H1 (cell line): ENCODE data around the gene STH. TPM values are rescaled to one million over a fixed set of nuclear protein-coding genes. Genes with fewer than 3 reads are reported as not detected.

ENCODE experiments used
- CTCF ChIA-PET: fragments of 300-600 bp; sonication (Branson Sonifier 250); formaldehyde crosslinking; loops from one replicate; lab custom pipeline; 2021; ENCODE audit not compliant: partially characterized antibody; lab: Charles Lee
- POLR2A ChIA-PET: fragments of 300-600 bp; sonication (Branson Sonifier 250); formaldehyde crosslinking; loops from one replicate; lab custom pipeline; 2021; ENCODE audit warnings: inconsistent platforms; ENCODE audit not compliant: partially characterized antibody; lab: Charles Lee
- DNase-seq, 2 experiments: peaks; one replicate each; pipeline versions ENCODE4 v3.0.0 to v3.0.0-alpha.2; 2010 to 2022; ENCODE audit warnings: low spot score in 2 of 2, low read depth in 1 of 2, mixed read lengths in 1 of 2
- FAIRE-seq: peaks from 2 replicates; lab custom pipeline; 2011; peaks lifted over from hg19 to GRCh38; lab: Jason Lieb, UNC
- H2AFZ ChIP-seq: 2 replicates; pipeline ENCODE4 v1.8.1; 2012; ENCODE audit warnings: low read length, inconsistent platforms
- H2AK5ac ChIP-seq: 2 replicates; pipeline ENCODE4 v1.6.1; 2013; ENCODE audit warnings: low read depth, low read length
- H2BK120ac ChIP-seq: replicated peaks from 2 replicates; pipeline ENCODE3; 2013; ENCODE audit warnings: low read depth, low read length, inconsistent platforms
- H2BK12ac ChIP-seq: 2 replicates; pipeline ENCODE4 v1.6.1; 2013; ENCODE audit warnings: low read depth, low read length
- H2BK15ac ChIP-seq: 2 replicates; pipeline ENCODE4 v1.6.1; 2013; ENCODE audit warnings: low read length
- H2BK20ac ChIP-seq: 2 replicates; pipeline ENCODE4 v1.6.1; 2013; ENCODE audit warnings: low read length
- H2BK5ac ChIP-seq: 2 replicates; pipeline ENCODE4 v1.6.1; 2013; ENCODE audit warnings: low read depth, low read length
- H3K14ac ChIP-seq: 2 replicates; pipeline ENCODE4 v1.6.1; 2013; ENCODE audit warnings: inconsistent platforms; ENCODE audit not compliant: insufficient read length
- H3K18ac ChIP-seq: 2 replicates; pipeline ENCODE4 v1.6.1; 2013; ENCODE audit warnings: low read length; ENCODE audit errors: extremely low read depth
- H3K23ac ChIP-seq: 2 replicates; pipeline ENCODE4 v1.6.1; 2013; ENCODE audit warnings: inconsistent platforms; ENCODE audit not compliant: insufficient read length
- H3K23me2 ChIP-seq: 2 replicates; pipeline ENCODE4 v1.6.1; 2013; ENCODE audit warnings: low read depth, low read length
- H3K27ac ChIP-seq: 2 replicates; pipeline ENCODE4 v1.6.1; 2011; ENCODE audit warnings: low read depth, low read length, inconsistent platforms
- H3K27me3 ChIP-seq, 4 experiments: replicated peaks in 1 of 4; 1 replicate in 1 of 4; 2 replicates in 3 of 4; pipeline versions ENCODE4 v1.6.1 to v1.8.1; 2011 to 2013; ENCODE audit warnings: low read length in 3 of 4, mild to moderate bottlenecking in 3 of 4, inconsistent platforms in 2 of 4, mixed read lengths in 2 of 4, moderate library complexity in 1 of 4; ENCODE audit not compliant: control insufficient read depth in 3 of 4, insufficient read depth in 3 of 4; ENCODE audit errors: extremely low read depth in 1 of 4
- H3K36me3 ChIP-seq, 4 experiments: 2 replicates each; pipeline versions ENCODE4 v1.6.1 to v1.8.1; 2011 to 2013; ENCODE audit warnings: mild to moderate bottlenecking in 4 of 4, low read length in 3 of 4, moderate library complexity in 2 of 4, control low read depth in 1 of 4, inconsistent platforms in 1 of 4; ENCODE audit not compliant: insufficient read depth in 4 of 4, control insufficient read depth in 2 of 4
- H3K4ac ChIP-seq: replicated peaks from 2 replicates; pipeline ENCODE3; 2013; ENCODE audit warnings: low read length, low read depth, mixed read lengths, inconsistent platforms; ENCODE audit not compliant: insufficient read length
- H3K4me1 ChIP-seq, 4 experiments: replicated peaks in 1 of 4; 1 replicate in 1 of 4; 2 replicates in 3 of 4; pipeline versions ENCODE4 v1.6.1 to v1.8.1; 2011 to 2013; ENCODE audit warnings: low read length in 3 of 4, inconsistent platforms in 2 of 4, mixed read lengths in 1 of 4; ENCODE audit not compliant: insufficient read depth in 4 of 4, control insufficient read depth in 3 of 4
- H3K4me2 ChIP-seq, 2 experiments: 2 replicates each; pipeline versions ENCODE4 v1.6.1 to v1.8.1; 2011 to 2013; ENCODE audit warnings: low read depth in 2 of 2, low read length in 2 of 2, control low read depth in 1 of 2, inconsistent platforms in 1 of 2, mild to moderate bottlenecking in 1 of 2; ENCODE audit not compliant: insufficient read depth in 1 of 2
- H3K4me3 ChIP-seq, 4 experiments: fragments of 200-600, 300-600 bp in 1 of 4; sonication (generic), shearing (Covaris generic), sonication (Bioruptor Twin) in 1 of 4; 2 replicates each; pipeline versions ENCODE4 v1.5.1 to v1.8.1; 2011 to 2016; ENCODE audit warnings: low read length in 4 of 4, low read depth in 3 of 4, control low read depth in 2 of 4, inconsistent platforms in 2 of 4, mild to moderate bottlenecking in 2 of 4, mixed read lengths in 1 of 4, moderate library complexity in 1 of 4; ENCODE audit not compliant: insufficient read depth in 2 of 4; ENCODE audit errors: extremely low read depth in 1 of 4
- H3K56ac ChIP-seq: replicated peaks from 2 replicates; pipeline ENCODE3; 2013; ENCODE audit warnings: low read depth, mild to moderate bottlenecking, mixed read lengths, low read length, inconsistent platforms; ENCODE audit not compliant: insufficient read length
- H3K79me1 ChIP-seq: 2 replicates; pipeline ENCODE4 v1.6.1; 2013; ENCODE audit warnings: low read depth, low read length, control low read depth
- H3K79me2 ChIP-seq, 2 experiments: 2 replicates each; pipeline versions ENCODE4 v1.6.1 to v1.8.1; 2012 to 2013; ENCODE audit warnings: low read length in 2 of 2, mild to moderate bottlenecking in 2 of 2, inconsistent platforms in 1 of 2; ENCODE audit not compliant: insufficient read depth in 2 of 2, control insufficient read depth in 1 of 2
- H3K9ac ChIP-seq, 4 experiments: replicated peaks in 1 of 4; 1 replicate in 1 of 4; 2 replicates in 3 of 4; pipeline versions ENCODE4 v1.6.1 to v1.8.1; 2011 to 2013; ENCODE audit warnings: low read depth in 3 of 4, low read length in 3 of 4, control low read depth in 2 of 4, mild to moderate bottlenecking in 2 of 4, moderate library complexity in 2 of 4, inconsistent platforms in 1 of 4; ENCODE audit errors: extremely low read depth in 1 of 4
- H3K9me3 ChIP-seq, 2 experiments: 2 replicates each; pipeline versions ENCODE4 v1.6.1 to v1.8.1; 2012 to 2013; ENCODE audit warnings: mild to moderate bottlenecking in 2 of 2, moderate library complexity in 2 of 2, control low read depth in 1 of 2, inconsistent platforms in 1 of 2, low read depth in 1 of 2, low read length in 1 of 2, mixed read lengths in 1 of 2; ENCODE audit not compliant: insufficient read depth in 2 of 2
- H4K20me1 ChIP-seq, 2 experiments: replicated peaks in 1 of 2; 2 replicates each; pipeline versions ENCODE3 to v1.8.1; 2011 to 2013; ENCODE audit warnings: inconsistent platforms in 2 of 2, low read length in 2 of 2, mild to moderate bottlenecking in 1 of 2; ENCODE audit not compliant: insufficient read depth in 2 of 2, control insufficient read depth in 1 of 2
- H4K5ac ChIP-seq: 2 replicates; pipeline ENCODE4 v1.6.1; 2013; ENCODE audit warnings: low read length, low read depth, mixed read lengths, inconsistent platforms; ENCODE audit not compliant: insufficient read length
- H4K8ac ChIP-seq: 2 replicates; pipeline ENCODE4 v1.8.0; 2013; ENCODE audit warnings: mild to moderate bottlenecking, moderate library complexity, low read length, inconsistent platforms; ENCODE audit not compliant: insufficient read depth; ENCODE audit errors: extremely low read depth
- H4K91ac ChIP-seq: replicated peaks from 2 replicates; pipeline ENCODE3; 2013; ENCODE audit warnings: low read length, mixed read lengths, inconsistent platforms; ENCODE audit not compliant: insufficient read length
- ASH2L ChIP-seq: fragments of 200-600, 300-600 bp; sonication (generic); IDR thresholded peaks from one replicate; pipeline ENCODE4 v1.7.1; 2017; ENCODE audit warnings: low read length
- CHD1 ChIP-seq: IDR thresholded peaks from 2 replicates; pipeline ENCODE4 v1.6.1; 2012; ENCODE audit warnings: low read depth, low read length, improper control_type of control experiment
- CHD2 ChIP-seq: IDR thresholded peaks from 2 replicates; pipeline ENCODE4 v1.6.1; 2012; ENCODE audit warnings: low read length, improper control_type of control experiment
- CTBP2 ChIP-seq: IDR thresholded peaks from 2 replicates; pipeline ENCODE4 v1.7.0; 2011; ENCODE audit warnings: borderline replicate concordance, mild to moderate bottlenecking, moderate library complexity, mixed read lengths, low read length; ENCODE audit not compliant: insufficient read depth, insufficient read length
- EZH2 ChIP-seq: fragments of 200-600 bp; sonication (generic); IDR thresholded peaks from 2 replicates; pipeline ENCODE4 v1.7.1; 2012; ENCODE audit warnings: low read depth, mild to moderate bottlenecking, moderate library complexity, low read length, inconsistent platforms; ENCODE audit not compliant: severe bottlenecking
- GABPA ChIP-seq: IDR thresholded peaks from 2 replicates; pipeline ENCODE4 v1.6.1; 2011; ENCODE audit warnings: mild to moderate bottlenecking, low read length, moderate library complexity, borderline replicate concordance; ENCODE audit not compliant: insufficient read depth
- JUND ChIP-seq: IDR thresholded peaks from 2 replicates; pipeline ENCODE4 v1.6.1; 2011; ENCODE audit warnings: mild to moderate bottlenecking, improper control_type of control experiment, low read length
- NRF1 ChIP-seq: IDR thresholded peaks from 2 replicates; pipeline ENCODE4 v1.6.1; 2011; ENCODE audit warnings: mild to moderate bottlenecking, low read depth, low read length, improper control_type of control experiment
- POLR2A ChIP-seq, 2 experiments: IDR thresholded peaks; 1 replicate in 1 of 2; 2 replicates in 1 of 2; pipeline ENCODE4 v1.6.1; 2011; ENCODE audit warnings: low read depth in 2 of 2, low read length in 2 of 2, mild to moderate bottlenecking in 2 of 2; ENCODE audit errors: control extremely low read depth in 1 of 2
- SP1 ChIP-seq: IDR thresholded peaks from 2 replicates; pipeline ENCODE4 v1.6.1; 2011; ENCODE audit warnings: low read depth, low read length
- SUZ12 ChIP-seq: fragments of 200-600 bp; sonication (generic); IDR thresholded peaks from 2 replicates; pipeline ENCODE4 v1.6.1; 2012; ENCODE audit warnings: mild to moderate bottlenecking, inconsistent platforms, low read length, moderate library complexity, mixed read lengths
- TAF7 ChIP-seq: optimal IDR thresholded peaks from 2 replicates; pipeline ENCODE3; 2011; ENCODE audit warnings: low read depth, mild to moderate bottlenecking, inconsistent platforms, low read length, moderate library complexity, borderline replicate concordance
- TCF12 ChIP-seq: IDR thresholded peaks from 2 replicates; pipeline ENCODE4 v1.6.1; 2011; ENCODE audit warnings: low read depth, mild to moderate bottlenecking, low read length
- WGBS, 2 experiments: shearing (Covaris generic) in 1 of 2; methylation state at CpG; one replicate each; pipeline versions ENCODE4 v1.1.6 to v1.1.7; 2013 to 2015; ENCODE audit warnings: low lambda C conversion rate in 2 of 2, mixed read lengths in 2 of 2, inconsistent platforms in 1 of 2, low coverage in 1 of 2, missing lambda C conversion rate in 1 of 2; ENCODE audit not compliant: insufficient replicate concordance in 2 of 2, insufficient coverage in 1 of 2, insufficient read length in 1 of 2; ENCODE audit errors: extremely low coverage in 1 of 2, missing lambda C conversion rate in 1 of 2; 5-methylcytosine and 5-hydroxymethylcytosine counted together
- polyA plus RNA-seq, 7 experiments: library from polyadenylated mRNA; depleted of rRNA in 3 of 7; stranded (reverse) in 5 of 7; unstranded in 2 of 7; fragments of >200 nt in 5 of 7; fragments of 200-250 nt in 2 of 7; gene quantifications; 1 replicate in 5 of 7; 2 replicates in 1 of 7; 4 replicates in 1 of 7; pipeline versions ENCODE4 v1.2.1 to v1.2.3, GENCODE V29; 2011 to 2013; ENCODE audit warnings: missing spikeins in 2 of 7, mixed read lengths in 2 of 7
- total RNA-seq: library from RNA; stranded (reverse); fragmentation: NEBNext Ultra II Directional; extraction: Animal tissue kit (Norgen Biotek cat#: 25700); gene quantifications from 2 replicates; pipeline ENCODE4 v1.2.1, GENCODE V29; 2021
- TF ChIP-seq, protein P1 (sequence below): IDR thresholded peaks from 2 replicates; pipeline ENCODE4 v1.6.1; 2011; ENCODE audit warnings: low read depth, mild to moderate bottlenecking, low read length; ENCODE audit not compliant: insufficient read depth

Gene STH
- total and polyA plus RNA-seq, 2 of the 8 experiments (the other 6 are each of a cell fraction or from before 2014, with no cell fraction given), result not detected

DNA sequence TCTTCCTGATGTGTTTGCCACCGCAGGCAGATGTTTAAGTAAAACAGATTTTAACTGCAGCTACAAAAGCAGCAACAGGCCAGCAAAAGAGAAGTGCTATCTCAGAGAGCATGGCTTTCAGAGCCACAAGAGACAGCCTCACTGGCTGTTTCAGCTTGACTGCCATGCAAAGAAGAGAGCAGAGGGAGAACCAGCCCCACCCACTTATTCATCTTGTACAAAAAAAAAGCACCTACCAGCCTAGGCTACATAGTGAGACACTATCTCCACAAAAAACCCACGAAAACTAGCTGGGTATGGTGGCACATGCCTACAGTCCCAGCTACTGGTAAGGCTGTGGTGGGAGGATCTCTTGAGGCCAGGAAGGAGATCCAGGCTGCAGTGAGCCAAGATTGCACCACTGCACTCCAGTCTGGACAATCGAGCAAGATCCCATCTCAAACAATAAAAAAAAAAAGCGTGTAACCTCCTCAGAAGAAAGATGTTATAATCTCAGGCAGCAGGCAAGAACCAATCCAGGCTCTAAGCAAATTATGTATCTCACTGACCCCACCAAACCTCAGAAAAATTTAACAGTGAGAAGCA lies 30.0 kb downstream of the STH start:
- no peak overlapping the region for H2BK5ac ChIP-seq
- no peak overlapping the region for H3K23ac ChIP-seq
- no peak overlapping the region for H2BK12ac ChIP-seq
- no peak overlapping the region for H3K4me2 ChIP-seq
- no peaks in the 10 kb centered on the region for H3K9me3 ChIP-seq
- no peak for DNase-seq
- H3K36me3 ChIP-seq, result peaks cover 29 to 47% (median 35%) of the 10 kb centered on the region in 4 experiments
- H4K20me1 ChIP-seq, result peaks cover 1 to 5% of the 10 kb centered on the region in 2 experiments
- no peaks in the 10 kb centered on the region for H3K79me2 ChIP-seq
- H4K91ac ChIP-seq, result no peak overlapping the region
- no peak overlapping the region for H3K18ac ChIP-seq
- no peak overlapping the region for H2AFZ ChIP-seq
- H3K79me1 ChIP-seq, result peaks cover 3% of the 10 kb centered on the region; the same call in 1 of the 2 replicates
- CTCF ChIA-PET, result interaction anchor here (0.7 to 3.4 kb wide), 6 partner anchors 10 to 158 kb away, joined by 3 to 11 read pairs (median 6); partner anchors contain the start of gene STH
- no peak overlapping the region for H2BK15ac ChIP-seq
- 77% methylated on average over 4 of the region's 4 CpGs; no CpG with 5 or more reads in 1 of the 2 experiments for WGBS, 2 experiments
- H3K14ac ChIP-seq, result no peak overlapping the region
- no peaks in the 10 kb centered on the region for H3K23me2 ChIP-seq
- POLR2A ChIA-PET, result interaction anchor here (0.6 to 4.1 kb wide), 3 partner anchors 11 to 122 kb away, joined by 3 to 16 read pairs (median 4); no protein-coding TSS in a partner anchor
- no peak overlapping the region for H3K9ac ChIP-seq
- H3K56ac ChIP-seq, result no peak overlapping the region
- no peak overlapping the region for H3K27ac ChIP-seq
- no peak overlapping the region for H2BK120ac ChIP-seq
- no peak overlapping the region for H4K5ac ChIP-seq
- no peak overlapping the region for H4K8ac ChIP-seq
- no peak overlapping the region for H3K4me3 ChIP-seq
- H2BK20ac ChIP-seq, result no peak overlapping the region
- FAIRE-seq, result no peak
- H3K4me1 ChIP-seq, result peaks cover 3 to 19% (median 6%) of the 10 kb centered on the region in 4 experiments
- no peak overlapping the region for H2AK5ac ChIP-seq
- no peaks in the 10 kb centered on the region for H3K27me3 ChIP-seq
- H3K4ac ChIP-seq, result no peak overlapping the region
- TF ChIP-seq SUZ12 (no peak), SP1 (no peak), ASH2L (no peak), CHD1 (no peak), EZH2 (no peak), GABPA (no peak), CHD2 (no peak), TAF7 (no peak), TCF12 (no peak), CTBP2 (no peak), NRF1 (no peak), JUND (no peak), POLR2A (IDR thresholded peaks at IDR 0.05; ENCODE audit: control extremely low read depth in 1 of 2, low read depth in 2 of 2, low read length in 2 of 2) (no peak)
- TF ChIP-seq, protein P1, sequence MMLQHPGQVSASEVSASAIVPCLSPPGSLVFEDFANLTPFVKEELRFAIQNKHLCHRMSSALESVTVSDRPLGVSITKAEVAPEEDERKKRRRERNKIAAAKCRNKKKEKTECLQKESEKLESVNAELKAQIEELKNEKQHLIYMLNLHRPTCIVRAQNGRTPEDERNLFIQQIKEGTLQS, result no peak
